Fibroblast of lung (primary cell): Measurements from ENCODE around the gene NPM3.

ENCODE experiments used
- CTCF ChIP-seq, 2 donors: IDR thresholded peaks in 1 of 2; conservative IDR thresholded peaks in 1 of 2; 1 replicate in 1 of 2; 2 replicates in 1 of 2; pipeline ENCODE4 v1.5.1; 2011 to 2012; ENCODE audit warnings: low read length in 2 of 2, control low read depth in 1 of 2, inconsistent platforms in 1 of 2, low read depth in 1 of 2, mild to moderate bottlenecking in 1 of 2
- EZH2 ChIP-seq: IDR thresholded peaks from 2 replicates; pipeline ENCODE4 v1.5.1; 2012; ENCODE audit warnings: low read length, control low read depth, mild to moderate bottlenecking; ENCODE audit errors: missing control alignments

- TF ChIP-seq CTCF (conservative IDR thresholded peaks at IDR 0.05 in 1 of 2, IDR thresholded peaks at IDR 0.05 in 1 of 2; ENCODE audit: low read depth in 1 of 2, low read length in 2 of 2) (no peak), EZH2 (no peak)
Measured at GRCh38 chr10:101767966-101768790, 15.1 kb downstream of the NPM3 start.
